Ovary (tissue), 9 donors: ENCODE data around the gene HEPACAM. TPM values are rescaled to one million over a fixed set of nuclear protein-coding genes. Genes with fewer than 3 reads are reported as not detected.
"Not testable (repeated sequence)": the region's sequence is repeated elsewhere in the genome, so short reads cannot be mapped to it uniquely, and the experiment has no call there.

Experiments used
- DNase-seq, 5 donors: peaks; one replicate each; pipeline ENCODE4 v3.0.0-alpha.2; 2019 to 2020
- H3K27ac ChIP-seq, 2 donors: fragments of 200-600 bp; one replicate each; pipeline versions ENCODE4 v1.5.1 to v1.8.0; 2019 to 2022
- H3K27me3 ChIP-seq: fragments of 200-600 bp; one replicate; pipeline ENCODE4 v1.8.0; 2022
- H3K36me3 ChIP-seq: fragments of 200-600 bp; sonication (generic); one replicate; pipeline ENCODE4 v1.5.1; 2019
- H3K4me1 ChIP-seq: one replicate; pipeline ENCODE4 v1.8.1; 2013; ENCODE audit warnings: mild to moderate bottlenecking, moderate library complexity; ENCODE audit not compliant: insufficient read depth
- H3K4me3 ChIP-seq: fragments of 200-600 bp; sonication (generic); one replicate; pipeline ENCODE4 v1.5.1; 2017
- H3K9me3 ChIP-seq, 2 donors: fragments of 200-600 bp in 1 of 2; sonication (generic) in 1 of 2; one replicate each; pipeline versions ENCODE4 v1.5.1 to v1.8.1; 2013 to 2019; ENCODE audit warnings: mild to moderate bottlenecking in 1 of 2, moderate library complexity in 1 of 2
- EP300 ChIP-seq: sonication (generic); formaldehyde crosslinking; IDR thresholded peaks from one replicate; pipeline ENCODE4 v1.6.1; 2017; ENCODE audit warnings: antibody characterized with exemption
- POLR2A ChIP-seq: fragments of 450-650 bp; IDR thresholded peaks from one replicate; pipeline ENCODE4 v1.6.1; 2017; ENCODE audit warnings: antibody characterized with exemption, mild to moderate bottlenecking, moderate library complexity
- WGBS, 3 donors: extraction: QIAGEN DNeasy Blood & Tissue Kit in 1 of 3; methylation state at CpG; one replicate each; pipeline versions ENCODE4 v1.1.5 to v1.1.7; 2013 to 2017; 5-methylcytosine and 5-hydroxymethylcytosine counted together
- intact Hi-C, 4 donors: fragments of 100-400 bp; cut with DNase I; formaldehyde crosslinking; loops; one replicate each; pipeline versions ENCODE4 v1.11.0 to v1.15.1; 2022 to 2023
- polyA plus RNA-seq, 2 donors: library from polyadenylated mRNA; stranded (reverse); fragments of 200-250 nt in 1 of 2; fragments of 350-450 nt in 1 of 2; fragmentation: Illumina TruSeq in 1 of 2; extraction: RNeasy Lipid Tissue Mini Kit (QIAGEN cat#74804) in 1 of 2; gene quantifications; one replicate each; pipeline ENCODE4 v1.2.3, GENCODE V29; 2013 to 2014
- total RNA-seq, 7 donors: library from RNA; depleted of rRNA in 2 of 7; stranded (reverse); fragments of >200 nt in 2 of 7; fragmentation: NEBNext Ultra II Directional in 3 of 7; extraction: Animal tissue kit (Norgen Biotek cat#: 25700) in 3 of 7; gene quantifications; one replicate each; pipeline versions ENCODE4 v1.1.0 to v1.2.4, GENCODE V29; 2016 to 2023
- TF ChIP-seq, protein P1 (sequence below), 3 donors: fragments of 450-650 bp in 2 of 3; fragments of 200-600 bp in 1 of 3; IDR thresholded peaks; one replicate each; pipeline versions ENCODE4 v1.5.1 to v1.8.0; 2016 to 2022; ENCODE audit warnings: antibody characterized with exemption in 3 of 3, mild to moderate bottlenecking in 1 of 3
- donor health status: DM: no; HTN: no; CAD: no; lungs with moderate emphysema.
- donor health status: DM: no; HTN: no; CAD: no.
- donor health status: Bipolar disorder and iron deficiency.
- donor health status: DM: yes; HTN: yes; CAD: no.
- donor health status: DM: no; HTN: no; CAD: no.
- donor health status: DM: yes; HTN: yes; CAD: no.

HEPACAM gene
- total and polyA plus RNA-seq, 9 donors, result 0.10 to 0.13 (median 0.10) TPM; not detected in 6

DNA sequence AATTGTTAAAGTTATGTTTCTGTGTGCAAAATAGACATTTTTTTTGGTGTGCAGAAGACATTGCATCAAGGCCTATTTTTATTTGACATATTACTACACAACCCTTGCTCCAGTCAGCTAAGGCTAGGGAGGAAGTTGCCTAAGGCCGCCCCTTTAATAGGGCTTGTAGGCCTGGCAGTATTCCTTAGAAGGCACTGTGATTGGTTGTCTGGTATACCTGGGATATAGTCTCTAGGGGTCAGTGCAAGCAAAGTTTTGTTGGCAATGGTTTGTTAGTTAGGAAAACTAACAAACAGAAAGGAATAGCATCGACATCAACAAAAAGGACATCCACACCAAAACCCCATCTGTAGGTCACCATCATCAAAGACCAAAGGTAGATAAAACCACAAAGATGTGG is 35.1 kb upstream of the HEPACAM start:
- no peaks in the 10 kb centered on the region for H3K27me3 ChIP-seq
- TF ChIP-seq, protein P1, sequence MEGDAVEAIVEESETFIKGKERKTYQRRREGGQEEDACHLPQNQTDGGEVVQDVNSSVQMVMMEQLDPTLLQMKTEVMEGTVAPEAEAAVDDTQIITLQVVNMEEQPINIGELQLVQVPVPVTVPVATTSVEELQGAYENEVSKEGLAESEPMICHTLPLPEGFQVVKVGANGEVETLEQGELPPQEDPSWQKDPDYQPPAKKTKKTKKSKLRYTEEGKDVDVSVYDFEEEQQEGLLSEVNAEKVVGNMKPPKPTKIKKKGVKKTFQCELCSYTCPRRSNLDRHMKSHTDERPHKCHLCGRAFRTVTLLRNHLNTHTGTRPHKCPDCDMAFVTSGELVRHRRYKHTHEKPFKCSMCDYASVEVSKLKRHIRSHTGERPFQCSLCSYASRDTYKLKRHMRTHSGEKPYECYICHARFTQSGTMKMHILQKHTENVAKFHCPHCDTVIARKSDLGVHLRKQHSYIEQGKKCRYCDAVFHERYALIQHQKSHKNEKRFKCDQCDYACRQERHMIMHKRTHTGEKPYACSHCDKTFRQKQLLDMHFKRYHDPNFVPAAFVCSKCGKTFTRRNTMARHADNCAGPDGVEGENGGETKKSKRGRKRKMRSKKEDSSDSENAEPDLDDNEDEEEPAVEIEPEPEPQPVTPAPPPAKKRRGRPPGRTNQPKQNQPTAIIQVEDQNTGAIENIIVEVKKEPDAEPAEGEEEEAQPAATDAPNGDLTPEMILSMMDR (IDR thresholded peaks at IDR 0.05), result no peak
- TF ChIP-seq EP300 (no peak), POLR2A (no peak)
- H3K27ac ChIP-seq, result no peak overlapping the region
- DNase-seq, result no peak
- intact Hi-C loops, result no loop called here
- no peaks in the 10 kb centered on the region for H3K4me1 ChIP-seq
- H3K4me3 ChIP-seq, result no peak overlapping the region
- no peaks in the 10 kb centered on the region for H3K9me3 ChIP-seq
- H3K36me3 ChIP-seq, result no peaks in the 10 kb centered on the region
- 77 to 90% (median 86%) methylated on average over 2 of the region's 2 CpGs for WGBS, 3 donors

DNA sequence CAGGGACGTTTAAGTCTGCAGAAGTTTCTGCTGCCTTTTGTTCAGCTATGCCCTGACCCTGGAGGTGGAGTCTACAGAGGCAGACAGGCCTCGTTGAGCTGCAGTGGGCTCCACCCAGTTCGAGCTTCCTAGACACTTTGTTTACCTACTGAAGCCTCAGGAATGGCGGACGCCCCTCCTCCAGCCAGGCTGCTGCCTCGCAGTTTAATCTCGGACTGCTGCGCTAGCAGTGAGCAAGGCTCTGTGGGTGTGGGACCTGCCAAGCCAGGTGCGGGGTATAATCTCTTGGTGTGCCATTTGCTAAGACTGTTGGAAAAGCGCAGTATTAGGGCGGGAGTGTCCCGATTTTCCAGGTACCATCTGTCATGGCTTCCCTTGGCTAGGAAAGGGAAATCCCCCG is 32.4 kb upstream of the HEPACAM start:
- H3K27me3 ChIP-seq, H3K4me1 ChIP-seq, H3K27ac ChIP-seq, H3K9me3 ChIP-seq, H3K4me3 ChIP-seq, H3K36me3 ChIP-seq, DNase-seq: not testable (repeated sequence)
- intact Hi-C loops, result loop anchor here in 1 of 4 donors (10.0 kb wide), 1 partner anchor 187 kb away; no protein-coding TSS in a partner anchor
- WGBS, 3 donors, result 79 to 91% (median 87%) methylated on average over 13 of the region's 13 CpGs

DNA sequence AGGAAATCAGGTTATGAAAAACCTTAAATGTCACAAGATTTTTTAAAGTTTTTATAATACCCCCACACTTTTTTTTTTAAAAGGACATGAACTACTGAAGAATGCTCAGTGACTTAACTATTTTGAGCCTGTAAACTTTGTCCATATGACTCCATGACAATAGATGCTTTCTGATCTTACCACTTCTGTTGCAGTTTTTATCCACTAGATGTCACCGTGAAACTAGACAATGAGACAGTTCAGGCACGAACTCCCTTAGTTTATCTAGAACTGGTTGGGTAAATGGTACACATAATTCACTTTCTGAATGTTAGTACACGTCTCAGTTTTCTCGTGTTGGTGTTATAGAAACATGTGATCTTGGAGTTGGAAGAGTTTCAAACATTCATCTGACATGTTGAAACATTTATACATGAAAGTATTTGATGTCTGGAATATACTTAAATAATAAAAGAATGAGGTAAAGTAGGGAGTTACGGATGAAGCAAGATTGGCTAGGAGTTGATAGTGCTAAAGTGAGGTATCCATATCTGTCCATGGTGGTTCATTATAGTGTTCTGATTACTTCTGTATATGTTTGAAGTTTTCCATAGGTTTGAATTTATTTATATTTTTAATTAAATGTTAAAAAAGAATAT is 26.2 kb upstream of the HEPACAM start:
- Histone ChIP-seq H3K27me3 (no peaks in the 10 kb centered on the region), H3K9me3 (no peaks in the 10 kb centered on the region), H3K4me3 (no peak overlapping the region), H3K27ac (no peak overlapping the region), H3K4me1 (no peaks in the 10 kb centered on the region), H3K36me3 (no peaks in the 10 kb centered on the region)
- DNase-seq, result no peak
- intact Hi-C loops, result loop anchor here in 2 of 4 donors (5.0 to 10.0 kb wide), 2 partner anchors 193 to 915 kb away; no protein-coding TSS in a partner anchor
- TF ChIP-seq, protein P1 (IDR thresholded peaks at IDR 0.05), result peak in 2 of 3 donors; percentile 40 to 53
- no peak for TF ChIP-seq POLR2A
- WGBS, 3 donors, result 19% methylated on average over 5 of the region's 5 CpGs

DNA sequence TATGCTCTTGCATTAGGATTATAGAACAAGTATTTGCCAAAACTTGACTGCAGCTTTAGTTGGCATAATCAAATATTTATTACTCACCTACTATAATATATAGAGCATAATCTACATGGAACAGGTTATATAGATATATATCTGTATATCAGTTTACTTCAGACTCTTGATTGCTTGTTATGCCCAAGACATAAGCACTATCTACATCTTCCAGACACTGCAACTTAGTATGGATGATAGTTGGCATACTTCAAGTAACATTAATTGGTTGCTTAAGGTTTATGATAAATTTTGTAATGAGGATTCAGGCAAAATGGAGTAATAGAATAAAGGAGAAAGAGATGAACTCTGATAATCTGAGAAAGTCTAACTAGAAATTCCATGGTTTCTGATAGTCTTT is 19.2 kb upstream of the HEPACAM start:
- intact Hi-C loops, result loop anchor here in 2 of 4 donors (10.0 kb wide), 2 partner anchors 80 to 480 kb away; no protein-coding TSS in a partner anchor
- Histone ChIP-seq H3K36me3 (no peaks in the 10 kb centered on the region), H3K9me3 (no peaks in the 10 kb centered on the region), H3K4me3 (no peak overlapping the region), H3K27ac (no peak overlapping the region), H3K27me3 (no peaks in the 10 kb centered on the region), H3K4me1 (peaks cover 2% of the 10 kb centered on the region)
- DNase-seq, result no peak
- TF ChIP-seq POLR2A, result no peak
- TF ChIP-seq EP300, result no peak
- TF ChIP-seq, protein P1 (IDR thresholded peaks at IDR 0.05), result no peak

DNA sequence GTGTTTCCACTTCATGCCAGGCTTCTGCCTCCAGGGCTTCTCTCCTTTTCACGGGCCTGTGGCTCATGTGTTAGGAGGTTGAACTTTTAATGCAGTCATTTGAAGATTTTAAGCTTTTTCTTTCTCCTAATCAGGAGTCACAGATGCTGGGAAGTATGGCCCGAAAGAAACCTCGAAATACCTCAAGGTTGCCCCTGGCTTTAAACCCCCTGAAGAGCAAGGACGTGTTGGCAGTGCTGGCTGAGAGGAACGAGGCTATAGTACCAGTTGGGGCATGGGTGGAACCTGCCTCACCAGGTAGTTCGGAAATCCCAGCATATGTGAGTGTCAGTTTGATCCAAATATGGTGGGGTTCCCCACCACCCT is 18.7 kb upstream of the HEPACAM start:
- Histone ChIP-seq H3K27ac (peak overlapping the region in 1 of 2 donors; percentile 70), H3K36me3 (no peaks in the 10 kb centered on the region), H3K9me3 (no peaks in the 10 kb centered on the region), H3K27me3 (no peaks in the 10 kb centered on the region), H3K4me3 (peak overlapping the region; percentile 55), H3K4me1 (peaks cover 2% of the 10 kb centered on the region)
- intact Hi-C loops, result loop anchor here in 2 of 4 donors (5.0 to 10.0 kb wide), 3 partner anchors 77 to 480 kb away; no protein-coding TSS in a partner anchor
- DNase-seq, result no peak
- WGBS, 3 donors, result 25 to 29% (median 26%) methylated on average over 6 of the region's 6 CpGs
- TF ChIP-seq, protein P1 (IDR thresholded peaks at IDR 0.05), result no peak
- TF ChIP-seq EP300 (no peak), POLR2A (no peak)
